Erythroblast (primary cell): ENCODE data around the gene LEPROT.

Experiments used
- GATA1 ChIP-seq: IDR thresholded peaks from 2 replicates; pipeline ENCODE4 v1.6.1; 2011; ENCODE audit warnings: low read depth, mild to moderate bottlenecking, control low read depth, low read length, moderate library complexity
- POLR2A ChIP-seq: IDR thresholded peaks from 2 replicates; pipeline ENCODE4 v1.6.1; 2011; ENCODE audit warnings: mild to moderate bottlenecking, low read length

DNA sequence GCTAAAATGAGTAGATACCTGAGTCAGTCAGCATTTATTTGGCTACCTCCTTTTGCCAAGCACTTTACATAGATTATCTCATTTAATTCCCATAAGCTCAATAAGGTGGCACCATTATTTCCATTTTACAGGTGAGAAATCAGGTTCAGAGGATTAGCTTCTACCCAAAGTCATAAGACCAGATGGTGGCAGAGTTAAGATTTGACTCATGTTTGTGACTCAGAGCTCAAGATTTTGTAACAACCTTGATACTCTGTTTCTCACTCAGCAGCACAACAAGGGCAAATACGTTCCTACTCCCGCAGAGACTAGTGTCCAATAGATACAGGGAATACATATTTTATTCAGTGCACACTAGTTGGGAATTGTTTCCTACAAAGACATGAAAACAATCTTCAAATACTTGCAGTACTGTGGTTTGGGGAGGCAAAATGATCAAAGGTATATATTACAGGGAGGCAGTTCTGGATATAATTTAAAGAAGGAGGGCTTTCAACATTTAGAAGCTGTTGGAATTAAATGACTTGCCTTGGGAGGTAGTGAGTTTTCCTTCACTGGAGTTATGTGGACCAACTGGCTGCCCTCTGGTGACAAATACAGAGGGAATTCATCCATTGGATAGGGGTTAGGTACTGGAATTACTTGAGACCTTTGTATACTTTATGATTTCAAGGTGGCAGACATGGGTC is 3.6 kb downstream of the LEPROT start:
- TF ChIP-seq POLR2A (no peak), GATA1 (no peak)
